ENCODE data around the gene LAMP2.

Gene LAMP2

GRCh38 chrX:120380699-120381098 lies 88.4 kb downstream of the LAMP2 start:
- no peak for DNase-seq (ENCODE audit: extremely low read depth, low read depth)
- TF ChIP-seq CTCF (IDR thresholded peaks at IDR 0.05; ENCODE audit: low read depth, low read length) = peak; percentile 18

GRCh38 chrX:120379937-120380681 lies 89.0 kb downstream of the LAMP2 start:
- no peak for DNase-seq (ENCODE audit: extremely low read depth, low read depth)
- no peak for TF ChIP-seq CTCF (IDR thresholded peaks at IDR 0.05; ENCODE audit: low read depth, low read length)

- DNase-seq (ENCODE audit: extremely low read depth, low read depth) = no peak
- TF ChIP-seq CTCF (IDR thresholded peaks at IDR 0.05; ENCODE audit: low read depth, low read length) = no peak
These were observed 90.5 kb downstream of the LAMP2 start for GRCh38 chrX:120378570-120378969.
